ENCODE results near the gene KAZN.

- no peak for TF ChIP-seq CTCF (IDR thresholded peaks at IDR 0.05)
- no peak for TF ChIP-seq POLR2A (IDR thresholded peaks at IDR 0.05)
These were observed 246.6 kb downstream of the KAZN start for GRCh38 chr1:14844923-14845617.
